KOPT-K1 (cell line): Measurements from ENCODE around the gene ZFYVE9.
"Not testable (repeated sequence)": the region's sequence is repeated elsewhere in the genome, so short reads cannot be mapped to it uniquely, and the experiment has no call there.

ENCODE experiments used
- H3K27ac ChIP-seq: fragments of 200-600 bp; sonication (generic); 2 replicates; pipeline ENCODE4 v1.5.1; 2016; ENCODE audit warnings: antibody characterized with exemption, mild to moderate bottlenecking, low read depth, low read length; ENCODE audit not compliant: poor library complexity, severe bottlenecking
- H3K36me3 ChIP-seq: fragments of 200-600 bp; sonication (generic); 2 replicates; pipeline ENCODE4 v1.5.1; 2017; ENCODE audit warnings: antibody characterized with exemption, mild to moderate bottlenecking, low read length, moderate library complexity; ENCODE audit not compliant: insufficient read depth
- H3K9me3 ChIP-seq: fragments of 200-600 bp; sonication (generic); 2 replicates; pipeline ENCODE4 v1.5.1; 2017; ENCODE audit warnings: antibody characterized with exemption, low read length, mild to moderate bottlenecking; ENCODE audit not compliant: insufficient read depth, poor library complexity, severe bottlenecking

Gene ZFYVE9

GRCh38 chr1:52140633-52141512 lies 1.0 kb upstream of the ZFYVE9 start:
- Histone ChIP-seq H3K9me3 (no peaks in the 10 kb centered on the region), H3K27ac (no peak overlapping the region), H3K36me3 (no peaks in the 10 kb centered on the region)

GRCh38 chr1:52142220-52143183 lies 613 bp downstream of the ZFYVE9 start:
- Histone ChIP-seq H3K9me3 (no peaks in the 10 kb centered on the region), H3K27ac (peak overlapping the region; percentile 32), H3K36me3 (no peaks in the 10 kb centered on the region)

DNA sequence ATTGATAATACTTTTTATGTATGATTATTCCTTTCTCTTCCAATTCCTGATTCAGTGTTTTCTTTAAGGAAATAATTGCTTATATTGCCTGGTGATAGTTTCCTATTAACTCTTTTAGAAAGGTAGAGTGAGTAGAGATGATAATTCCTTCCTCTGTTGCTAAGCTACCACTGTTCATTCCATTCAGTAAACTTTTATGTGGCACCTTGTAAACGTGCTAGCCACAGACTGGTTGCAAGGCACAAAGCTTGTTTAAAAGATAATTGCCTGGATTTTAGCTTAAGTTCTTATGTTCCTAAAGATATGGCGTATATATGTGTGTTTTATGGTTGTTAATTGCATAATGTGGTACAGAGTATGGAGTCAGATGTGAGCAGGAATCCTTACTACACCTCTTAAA lies 3.2 kb downstream of the ZFYVE9 start:
- no peak overlapping the region for H3K27ac ChIP-seq
- H3K36me3 ChIP-seq = no peaks in the 10 kb centered on the region
- H3K9me3 ChIP-seq = no peaks in the 10 kb centered on the region

DNA sequence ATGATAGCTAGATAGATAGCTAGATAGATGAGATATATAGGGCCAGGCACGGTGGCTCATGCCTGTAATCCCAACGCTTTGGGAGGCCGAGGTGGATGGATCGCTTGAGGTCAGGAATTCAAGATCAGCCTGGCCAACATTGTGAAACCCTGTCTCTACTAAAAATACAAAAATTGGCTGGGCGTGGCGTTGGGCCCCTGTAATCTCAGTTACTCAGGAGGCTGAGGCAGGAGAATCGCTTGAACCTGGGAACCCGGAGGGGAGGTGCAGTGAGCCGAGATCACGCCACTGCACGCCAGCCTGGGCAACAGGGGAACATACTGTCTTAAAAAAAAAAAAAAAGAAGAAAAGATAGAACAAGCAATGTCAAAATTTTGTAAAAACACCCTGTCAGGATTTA lies 8.6 kb downstream of the ZFYVE9 start:
- not testable (repeated sequence) for H3K36me3 ChIP-seq, H3K9me3 ChIP-seq, H3K27ac ChIP-seq

DNA sequence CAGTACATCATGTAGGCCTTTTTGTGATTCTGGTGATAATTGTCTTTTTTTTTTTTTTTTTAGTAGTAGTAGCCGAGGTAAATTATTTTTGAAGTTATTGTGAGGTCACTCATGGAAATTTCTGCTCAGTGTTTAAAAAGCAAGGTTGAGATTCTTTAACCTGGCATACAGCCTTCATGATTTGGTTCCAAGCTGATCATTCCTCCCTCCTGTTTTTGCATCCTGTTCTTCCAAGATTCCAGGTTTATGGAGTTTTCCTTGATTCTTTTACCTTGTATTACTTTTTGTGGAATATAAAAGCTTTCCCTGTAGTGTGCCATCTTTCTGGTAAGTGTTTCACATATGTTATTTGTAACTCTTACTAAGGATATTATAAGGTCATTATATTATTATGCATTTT lies 9.1 kb downstream of the ZFYVE9 start:
- Histone ChIP-seq H3K36me3 (no peaks in the 10 kb centered on the region), H3K27ac (no peak overlapping the region)

GRCh38 chr1:52152572-52152971 lies 10.7 kb downstream of the ZFYVE9 start:
- peaks cover 1% of the 10 kb centered on the region for H3K9me3 ChIP-seq
- H3K27ac ChIP-seq = no peak overlapping the region
- H3K36me3 ChIP-seq = no peaks in the 10 kb centered on the region

More for the DNA sequence above, 9.1 kb downstream of the ZFYVE9 start:
- no peaks in the 10 kb centered on the region for H3K9me3 ChIP-seq

DNA sequence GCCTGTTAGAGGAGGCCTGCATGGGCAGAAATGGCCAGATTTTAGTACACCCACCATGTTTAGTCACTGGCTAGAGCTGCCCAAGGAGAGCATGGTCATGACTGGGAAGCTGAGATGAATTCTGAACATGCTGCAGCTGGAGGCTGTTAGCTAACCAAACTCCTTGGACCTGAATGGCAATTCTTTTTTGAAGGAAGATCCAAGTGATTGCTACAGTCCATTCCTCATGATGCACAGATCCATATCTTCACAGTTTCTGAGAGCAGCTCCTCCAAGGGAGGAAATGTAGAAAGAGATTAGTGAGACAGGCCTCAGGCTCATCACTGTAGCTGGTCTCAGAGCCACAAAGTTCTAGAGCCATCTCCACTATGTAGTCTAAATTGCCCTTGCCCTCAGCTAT lies 11.1 kb downstream of the ZFYVE9 start:
- Histone ChIP-seq H3K36me3 (no peaks in the 10 kb centered on the region), H3K9me3 (peaks cover 6% of the 10 kb centered on the region), H3K27ac (no peak overlapping the region)

GRCh38 chr1:52153898-52154297 lies 12.0 kb downstream of the ZFYVE9 start:
- H3K9me3 ChIP-seq = peaks cover 10% of the 10 kb centered on the region
- no peaks in the 10 kb centered on the region for H3K36me3 ChIP-seq
- H3K27ac ChIP-seq = no peak overlapping the region

DNA sequence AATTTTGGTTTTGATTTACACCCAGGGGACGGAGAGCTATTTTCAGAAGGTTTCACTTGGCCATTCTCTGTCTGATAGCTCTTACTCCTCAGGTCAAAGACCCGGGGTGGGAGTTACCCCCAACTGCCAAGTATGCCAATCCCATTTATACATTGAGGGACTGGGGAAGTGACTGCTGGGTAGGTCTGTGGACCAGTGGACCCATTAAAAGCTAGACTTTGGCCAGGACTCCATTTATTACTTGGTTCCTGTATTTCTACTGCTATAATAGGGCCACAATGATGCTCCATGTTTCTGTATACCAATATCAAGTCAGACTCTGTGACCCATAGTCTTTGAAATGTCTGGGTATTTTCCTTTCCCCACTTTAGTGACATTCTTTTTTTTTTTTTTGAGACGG lies 14.6 kb downstream of the ZFYVE9 start:
- H3K9me3 ChIP-seq = peaks cover 10% of the 10 kb centered on the region
- H3K36me3 ChIP-seq = no peaks in the 10 kb centered on the region
- no peak overlapping the region for H3K27ac ChIP-seq

- no peaks in the 10 kb centered on the region for H3K36me3 ChIP-seq
Observed at GRCh38 chr1:52157582-52157981, 15.7 kb downstream of the ZFYVE9 start.

DNA sequence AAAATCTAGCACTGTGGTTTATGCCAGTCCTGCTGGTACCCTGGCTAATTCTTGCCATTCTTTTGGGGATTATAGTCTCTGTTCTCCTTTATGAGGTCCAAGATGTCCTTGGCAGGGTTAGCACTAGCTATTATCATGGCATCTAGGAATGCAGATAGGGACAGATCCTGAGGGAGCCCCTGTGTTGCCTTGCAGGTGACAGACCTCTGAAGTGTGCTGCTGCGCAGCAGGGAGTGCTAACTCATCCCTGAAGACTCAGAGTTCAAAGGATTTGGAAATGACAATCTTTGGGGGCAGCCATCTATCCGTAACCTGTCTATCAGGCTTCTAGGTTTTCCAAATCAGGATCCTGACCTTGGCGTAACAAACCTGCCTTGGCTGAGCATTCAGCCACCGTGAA lies 16.3 kb downstream of the ZFYVE9 start:
- H3K27ac ChIP-seq = no peak overlapping the region
- peaks cover 10% of the 10 kb centered on the region for H3K9me3 ChIP-seq
- no peaks in the 10 kb centered on the region for H3K36me3 ChIP-seq

More at GRCh38 chr1:52157582-52157981, 15.7 kb downstream of the ZFYVE9 start:
- no peak overlapping the region for H3K27ac ChIP-seq
- peaks cover 10% of the 10 kb centered on the region for H3K9me3 ChIP-seq

DNA sequence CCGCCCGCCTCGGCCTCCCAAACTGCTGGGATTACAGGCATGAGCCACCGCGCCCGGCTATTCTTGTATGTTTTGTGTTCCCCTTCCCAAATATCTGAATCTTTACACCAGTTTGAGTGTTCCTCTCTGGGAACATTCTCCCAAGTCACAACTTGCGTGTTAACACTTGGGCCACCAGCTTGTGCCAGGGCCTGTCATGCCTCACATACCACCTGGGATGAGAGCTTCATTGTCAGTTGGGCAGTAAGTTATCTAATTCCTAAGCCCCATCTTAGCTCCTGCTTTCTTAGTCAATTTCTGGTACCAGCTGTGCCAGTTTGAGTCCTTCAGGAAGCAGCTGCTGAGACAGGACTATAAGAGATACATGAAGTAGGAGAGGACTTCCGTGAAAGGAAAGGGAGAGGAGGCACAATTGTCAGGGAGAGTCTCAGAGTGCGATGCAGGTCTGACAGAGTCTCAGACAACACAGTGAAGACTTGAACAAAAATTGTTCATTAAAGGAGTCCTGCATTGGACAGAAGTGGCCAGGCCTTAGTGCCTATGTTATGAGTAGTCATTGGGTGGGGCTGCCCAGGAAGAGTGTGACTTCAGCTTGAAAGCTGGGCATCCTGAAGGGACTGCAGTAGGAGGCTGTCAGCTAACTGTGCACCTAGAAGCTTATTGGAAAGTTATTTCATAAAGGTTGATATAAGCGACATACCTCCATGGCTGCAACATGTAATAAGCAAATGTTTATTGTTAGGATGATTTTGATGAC lies 17.3 kb downstream of the ZFYVE9 start:
- peaks cover 10% of the 10 kb centered on the region for H3K9me3 ChIP-seq

GRCh38 chr1:52162947-52163346 lies 21.1 kb downstream of the ZFYVE9 start:
- peaks cover 5% of the 10 kb centered on the region for H3K9me3 ChIP-seq
- H3K36me3 ChIP-seq = no peaks in the 10 kb centered on the region
- no peak overlapping the region for H3K27ac ChIP-seq

More for the DNA sequence above, 17.3 kb downstream of the ZFYVE9 start:
- Histone ChIP-seq H3K36me3 (no peaks in the 10 kb centered on the region), H3K27ac (no peak overlapping the region)

GRCh38 chr1:52164604-52165003 lies 22.7 kb downstream of the ZFYVE9 start:
- Histone ChIP-seq H3K9me3 (no peaks in the 10 kb centered on the region), H3K27ac (no peak overlapping the region), H3K36me3 (no peaks in the 10 kb centered on the region)
